GM19240 (cell line): ENCODE data around the gene RIC8A.
"Not testable (repeated sequence)": the region's sequence is repeated elsewhere in the genome, so short reads cannot be mapped to it uniquely, and the experiment has no call there.

Source experiments
- DNase-seq: peaks from one replicate; pipeline ENCODE4 v3.0.0; 2011; ENCODE audit warnings: low spot score; ENCODE audit not compliant: insufficient read length

RIC8A gene

DNA sequence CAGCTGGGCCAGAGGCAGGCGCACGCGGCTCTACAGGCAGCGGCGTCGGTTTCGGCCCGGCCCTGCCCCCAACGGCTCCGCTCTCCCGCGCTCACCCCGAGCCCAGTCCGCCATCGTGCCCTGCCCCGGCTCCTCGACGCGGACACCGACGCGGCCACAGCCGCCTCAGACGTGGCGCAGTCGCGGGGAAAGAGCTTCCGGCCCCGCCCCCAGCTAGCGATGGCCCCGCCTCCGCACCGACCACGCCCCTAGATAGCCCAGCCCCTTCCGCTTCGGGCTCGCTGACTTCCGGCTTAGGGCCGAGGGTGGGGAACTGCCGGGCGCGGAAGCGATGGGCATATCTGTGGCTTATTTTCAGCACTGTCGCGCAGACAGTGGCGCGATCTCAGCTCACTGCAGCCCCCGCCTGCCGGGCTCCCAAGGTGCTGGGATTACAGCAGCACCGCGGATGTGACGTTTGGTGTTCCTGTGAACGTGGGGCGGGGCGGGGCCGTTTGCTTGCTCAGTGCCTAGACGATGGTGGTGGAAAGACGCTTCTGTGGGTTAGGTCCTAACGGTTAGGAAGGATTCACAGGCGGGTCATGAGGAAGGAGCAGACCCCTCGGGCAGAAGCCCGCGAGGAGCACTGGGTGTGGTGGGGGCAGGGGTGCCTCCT is at the start of gene RIC8A, which contains the start of gene BET1L:
RIC8A (plus strand) TSS at position 501 of the 655 bp plus-strand sequence. CDS start 1,147 bp downstream, outside the sequence.
BET1L (minus strand) TSS at position 192 of the 655 bp plus-strand sequence; CDS start at position 114, 78 bp downstream.
- DNase-seq: peak; percentile 96

DNA sequence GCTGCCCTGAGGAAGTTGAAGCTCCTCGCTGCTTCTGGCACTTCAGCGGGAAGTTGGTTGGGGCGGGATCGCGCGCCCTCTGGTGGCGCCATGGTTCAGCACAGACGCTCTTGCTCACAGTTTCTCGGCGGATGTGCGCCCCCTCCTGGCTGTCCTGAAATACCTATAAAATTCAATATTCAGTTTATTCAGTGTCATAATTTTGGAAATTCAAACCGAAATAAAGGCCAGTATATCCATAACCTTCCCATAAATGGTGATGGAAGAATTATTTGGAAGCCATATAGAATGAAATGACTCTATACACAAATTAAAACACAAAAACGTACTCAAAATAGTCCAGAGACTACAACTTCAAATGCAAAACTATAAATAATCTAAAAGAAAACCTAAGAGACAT is 27.3 kb upstream of the RIC8A start:
- DNase-seq: not testable (repeated sequence)

DNA sequence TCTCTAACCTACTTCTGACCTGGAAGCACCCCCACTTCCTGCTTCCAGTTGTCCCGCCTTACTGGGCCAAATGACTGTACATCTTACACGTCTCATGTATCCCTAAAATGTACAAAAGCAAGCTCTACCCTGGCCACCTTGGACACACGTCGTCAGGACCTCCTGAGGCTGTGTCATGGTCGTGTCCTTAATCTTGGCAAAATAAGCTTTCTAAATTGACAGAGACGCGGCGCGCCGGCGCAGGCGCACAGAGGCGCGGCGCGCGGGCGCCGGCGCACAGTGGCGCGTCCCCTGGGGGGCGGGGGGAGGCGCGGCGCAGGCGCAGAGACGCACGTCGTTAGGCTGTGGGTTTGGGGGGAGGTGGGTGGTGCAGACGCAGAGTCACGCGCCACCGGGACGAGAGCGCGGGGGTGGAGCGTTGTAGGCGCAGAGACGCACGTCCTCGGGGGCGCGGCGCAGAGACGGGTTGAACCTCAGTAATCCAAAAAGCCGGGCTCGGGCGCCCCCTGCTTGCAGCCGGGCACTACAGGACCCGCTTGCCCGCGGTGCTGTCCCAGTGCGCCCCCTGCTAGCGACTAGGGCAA is 18.2 kb upstream of the RIC8A start:
- DNase-seq: not testable (repeated sequence)

DNA sequence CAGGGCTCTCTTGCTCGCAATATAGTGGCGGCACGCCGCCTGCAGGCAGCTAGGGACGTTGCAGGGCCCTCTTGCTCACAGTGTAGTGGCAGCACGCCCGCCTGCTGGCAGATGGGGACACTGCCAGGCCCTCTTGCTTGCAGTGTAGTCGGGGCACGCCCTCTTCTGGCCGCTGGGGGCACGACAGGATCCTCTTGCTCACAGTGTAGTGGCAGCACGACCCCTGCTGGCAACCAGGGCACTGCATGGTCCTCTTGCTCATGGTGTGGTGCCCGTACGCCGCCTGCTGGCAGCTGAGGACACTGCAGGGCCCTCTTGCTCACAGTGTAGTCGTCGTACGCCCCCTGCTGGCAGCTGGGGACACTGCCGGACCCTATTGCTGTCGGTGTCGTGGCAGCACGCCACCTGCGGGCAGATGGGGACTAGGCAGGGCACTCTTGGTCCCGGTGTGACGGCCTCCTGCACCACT is 17.6 kb upstream of the RIC8A start:
- not testable (repeated sequence) for DNase-seq

DNA sequence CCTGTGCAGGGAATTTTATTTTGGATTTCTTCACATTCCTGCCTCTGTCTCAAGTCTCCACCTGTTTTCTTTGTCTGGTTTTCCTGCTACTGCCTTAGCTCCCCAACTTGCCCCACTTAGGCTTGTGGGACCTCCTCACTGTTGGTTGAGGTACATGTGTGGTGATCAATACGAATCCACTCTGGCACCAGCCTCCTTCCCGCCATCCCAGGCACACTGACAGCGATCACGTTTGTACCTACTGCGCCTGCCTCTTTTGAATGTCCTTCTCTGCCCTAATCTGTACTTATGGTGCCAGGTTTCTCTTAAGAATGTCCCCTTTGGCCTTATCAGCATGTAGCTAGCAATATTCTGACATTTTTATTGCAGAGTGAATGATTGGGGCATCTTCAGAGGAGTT is 17.0 kb upstream of the RIC8A start:
- not testable (repeated sequence) for DNase-seq

DNA sequence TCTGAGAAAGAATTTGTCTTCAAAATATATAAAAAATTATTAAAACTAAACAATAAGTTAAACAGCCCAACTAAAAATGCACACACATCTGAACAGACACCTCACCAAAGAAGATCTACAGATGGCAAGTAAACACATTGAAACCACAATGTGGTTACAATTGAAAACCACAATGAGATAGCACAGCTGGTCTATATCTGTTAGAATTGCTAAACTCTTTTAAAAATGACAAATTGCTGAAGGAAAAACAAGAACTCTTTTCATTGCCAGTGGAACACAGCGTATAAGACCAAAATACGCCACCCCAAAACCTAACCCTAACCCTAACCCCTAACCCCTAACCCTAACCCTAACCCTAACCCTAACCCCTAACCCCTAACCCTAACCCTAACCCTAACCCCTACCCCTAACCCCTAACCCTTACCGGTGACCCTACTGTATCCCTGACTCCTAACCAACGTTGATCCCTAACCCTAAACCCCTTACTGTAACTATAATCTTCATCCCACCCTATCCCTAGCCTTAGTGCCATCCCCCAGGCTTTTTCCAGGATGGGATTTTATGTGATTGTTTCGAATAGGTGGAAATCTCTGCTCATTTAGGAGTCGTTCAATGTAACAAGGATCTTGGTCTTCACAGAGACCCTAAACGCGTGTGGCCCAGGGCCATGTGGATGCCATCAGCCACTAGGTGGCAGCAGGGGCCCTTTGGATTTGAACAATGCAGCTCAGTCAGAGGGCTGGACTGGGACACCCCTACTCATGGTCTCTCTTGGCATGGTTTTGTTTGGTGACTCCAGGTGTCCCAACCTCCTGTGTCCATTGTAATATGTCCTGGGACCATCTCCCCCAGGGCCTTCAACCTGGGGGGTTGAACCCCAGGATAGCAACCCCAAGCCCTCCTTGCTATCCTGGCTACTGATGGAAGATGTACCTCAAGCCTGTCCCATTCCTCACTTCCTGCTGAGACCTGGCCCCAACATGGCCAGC is 15.7 kb upstream of the RIC8A start:
- not testable (repeated sequence) for DNase-seq

DNA sequence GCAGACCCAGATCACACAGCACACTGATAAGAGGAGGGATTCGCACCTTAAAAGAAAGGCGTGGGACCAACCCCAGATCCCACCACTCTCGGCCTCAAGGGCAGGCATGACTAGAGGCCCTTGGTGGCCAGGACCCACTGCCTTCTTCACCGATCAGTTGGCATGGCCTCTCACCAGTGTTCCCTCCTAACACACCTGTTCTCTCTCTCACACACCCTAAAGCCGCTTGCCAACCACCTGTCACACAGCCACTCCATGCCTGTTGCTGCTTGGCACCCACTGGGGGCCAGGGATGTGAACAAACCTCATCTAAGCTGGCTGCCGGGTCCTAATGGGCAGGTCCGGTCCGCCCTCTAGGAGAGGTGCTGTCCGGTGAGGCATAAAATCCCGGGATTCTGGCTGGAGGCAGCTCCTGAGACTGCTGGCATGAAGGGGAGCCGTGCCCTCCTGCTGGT is 14.8 kb upstream of the RIC8A start, which contains the start of gene SCGB1C1:
SCGB1C1 (plus strand) TSS at position 405 of the 455 bp plus-strand sequence; CDS start at position 427, 22 bp downstream.
- DNase-seq: not testable (repeated sequence)

DNA sequence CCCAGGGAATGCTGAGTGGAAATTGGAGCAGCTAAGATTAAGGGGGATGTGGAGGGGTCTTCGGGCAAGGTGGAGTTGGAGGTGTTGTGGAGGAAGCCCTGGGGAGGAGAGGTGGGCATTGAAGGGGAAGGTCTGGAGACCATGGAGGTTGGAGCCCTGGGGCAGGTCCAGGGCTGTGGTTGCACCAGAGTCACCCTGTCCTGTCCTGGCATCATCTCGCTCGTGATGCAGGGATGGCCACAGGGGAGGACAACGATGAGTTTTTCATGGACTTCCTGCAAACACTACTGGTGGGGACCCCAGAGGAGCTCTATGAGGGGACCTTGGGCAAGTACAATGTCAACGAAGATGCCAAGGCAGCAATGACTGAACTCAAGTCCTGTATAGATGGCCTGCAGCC is 14.0 kb upstream of the RIC8A start:
- not testable (repeated sequence) for DNase-seq

DNA sequence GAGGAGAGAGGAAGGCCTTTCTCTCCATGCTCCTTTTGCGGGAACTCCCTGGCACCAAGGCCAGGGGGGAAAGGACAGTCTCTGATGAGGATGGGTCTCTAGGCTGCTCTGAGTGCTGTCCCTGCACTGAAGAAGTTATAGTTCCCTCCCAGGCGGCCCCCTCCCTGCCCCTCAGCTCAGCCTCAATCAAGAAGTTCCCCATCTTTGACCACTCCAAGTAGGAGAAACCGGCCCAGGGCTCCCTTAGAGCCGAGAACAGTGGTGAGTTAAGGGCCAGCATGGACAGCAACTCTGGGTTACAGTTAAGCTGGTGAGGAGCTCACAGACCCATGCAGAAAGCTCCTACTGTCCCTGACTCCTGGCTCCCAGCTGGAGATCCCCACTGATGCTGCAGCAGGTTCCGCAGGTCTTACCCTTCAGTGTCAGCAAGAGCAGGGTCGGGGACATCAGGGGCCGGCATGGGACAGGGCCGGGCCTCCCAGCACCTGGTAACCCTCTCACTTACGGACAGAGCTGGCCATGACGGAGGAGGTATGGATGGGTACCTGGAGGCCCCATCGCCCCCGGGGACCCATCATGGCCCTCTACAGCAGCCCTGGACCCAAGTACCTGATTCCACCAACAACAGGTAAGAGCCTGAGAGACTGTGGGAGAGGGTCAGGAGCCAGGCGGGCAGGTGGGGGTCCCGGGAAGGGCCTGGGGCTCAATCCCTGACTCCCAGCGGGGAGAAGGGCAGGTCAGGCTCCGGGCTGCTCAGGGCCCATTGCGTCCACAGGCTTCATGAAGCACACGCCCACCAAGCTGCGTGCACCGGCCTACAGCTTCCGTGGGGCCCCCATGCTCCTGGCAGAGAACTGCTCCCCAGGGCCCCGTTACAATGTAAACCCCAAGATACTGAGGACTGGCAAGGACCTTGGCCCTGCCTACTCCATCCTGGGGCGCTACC is 10.4 kb upstream of the RIC8A start:
- no peak for DNase-seq

DNA sequence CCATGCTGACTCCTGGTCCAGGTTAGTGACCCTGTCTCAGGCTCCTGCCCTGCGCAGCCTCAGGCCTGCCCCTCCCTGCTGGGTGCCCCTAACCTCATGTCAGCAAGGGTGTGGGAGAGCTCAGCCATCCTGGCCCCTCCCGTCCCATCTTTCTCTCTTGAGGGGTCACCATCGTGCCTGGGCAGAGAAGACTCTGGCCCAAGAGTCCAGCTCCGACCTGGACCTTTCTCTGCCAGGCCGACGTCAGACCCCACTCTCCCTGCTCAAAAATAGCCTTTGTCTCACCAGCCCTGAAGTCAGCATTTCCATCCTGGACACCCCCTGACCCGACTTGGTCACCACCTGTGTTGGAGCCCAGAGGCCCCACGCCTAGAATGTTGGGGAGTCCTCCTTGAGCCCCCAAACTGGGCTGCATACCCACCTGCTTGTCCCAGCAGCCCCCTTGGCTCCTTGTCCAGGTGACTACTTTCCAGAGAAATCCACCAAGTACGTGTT is 9.7 kb upstream of the RIC8A start:
- DNase-seq: no peak

DNA sequence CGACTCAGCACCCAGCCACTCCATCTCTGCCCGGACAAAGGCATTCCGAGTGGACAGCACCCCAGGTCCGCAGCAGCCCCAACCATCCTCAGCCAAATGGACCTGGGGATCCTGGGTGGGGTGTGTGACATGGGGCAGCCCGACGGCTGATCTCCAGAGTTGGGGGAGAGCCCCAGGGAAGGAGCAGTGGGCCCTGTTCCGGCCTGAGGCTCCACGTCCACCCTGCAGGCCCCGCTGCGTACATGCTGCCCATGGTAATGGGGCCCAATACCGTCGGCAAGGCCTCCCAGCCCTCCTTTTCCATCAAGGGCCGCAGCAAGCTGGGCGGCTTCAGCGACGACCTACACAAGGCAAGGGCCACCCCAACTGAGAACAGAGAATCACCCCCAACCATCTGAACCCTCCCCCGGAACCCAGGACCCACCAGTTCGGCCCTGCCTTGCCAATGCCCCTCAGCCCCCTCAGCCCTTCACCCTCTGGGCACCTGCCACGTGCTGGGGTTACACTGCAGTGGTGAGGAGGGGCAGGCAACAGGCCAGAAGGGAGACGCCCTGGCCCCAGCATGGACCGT is 9.2 kb upstream of the RIC8A start:
- DNase-seq: no peak

DNA sequence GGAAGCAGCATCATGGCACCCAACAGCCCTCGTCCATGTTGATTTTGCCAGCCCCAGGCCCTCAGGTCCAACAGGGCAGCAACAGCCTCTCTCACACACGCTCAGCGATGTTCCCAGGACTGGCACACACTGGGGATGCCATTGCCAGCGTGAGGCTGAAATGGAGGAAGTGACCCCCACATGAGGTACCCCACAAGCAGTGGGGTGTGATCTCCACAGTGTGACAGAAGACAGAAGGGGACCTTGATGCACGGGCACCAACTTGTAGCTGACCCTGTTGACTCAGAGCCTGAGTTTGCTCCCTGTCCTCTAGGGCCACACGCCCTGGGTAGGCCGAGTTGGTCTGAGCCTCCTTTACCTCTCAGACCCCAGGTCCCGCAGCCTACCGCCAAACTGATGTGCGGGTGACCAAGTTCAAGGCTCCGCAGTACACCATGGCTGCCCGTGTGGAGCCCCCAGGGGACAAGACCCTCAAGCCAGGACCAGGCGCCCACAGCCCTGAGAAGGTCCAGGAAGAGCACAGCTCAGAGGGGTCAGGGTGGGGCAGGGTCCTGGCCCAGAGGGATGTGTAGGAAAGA is 8.4 kb upstream of the RIC8A start:
- no peak for DNase-seq

DNA sequence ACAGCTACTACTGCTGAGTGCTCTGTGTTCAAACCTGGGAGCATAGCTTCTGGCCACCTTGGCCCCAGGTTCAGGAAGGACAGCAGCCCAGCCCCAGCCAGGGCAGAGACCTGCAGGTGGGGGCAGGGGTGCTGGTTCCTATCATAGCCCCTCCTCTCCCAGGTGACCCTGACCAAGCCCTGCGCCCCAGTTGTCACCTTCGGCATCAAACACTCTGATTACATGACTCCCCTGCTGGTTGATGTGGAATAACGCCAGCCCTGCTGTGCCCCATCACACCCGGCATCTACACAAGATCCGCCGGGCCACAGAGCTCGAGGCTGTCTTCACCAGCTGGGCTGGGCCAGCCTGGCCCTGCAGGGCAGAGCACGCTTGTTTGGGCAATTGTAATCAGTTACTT is 7.7 kb upstream of the RIC8A start:
- no peak for DNase-seq

DNA sequence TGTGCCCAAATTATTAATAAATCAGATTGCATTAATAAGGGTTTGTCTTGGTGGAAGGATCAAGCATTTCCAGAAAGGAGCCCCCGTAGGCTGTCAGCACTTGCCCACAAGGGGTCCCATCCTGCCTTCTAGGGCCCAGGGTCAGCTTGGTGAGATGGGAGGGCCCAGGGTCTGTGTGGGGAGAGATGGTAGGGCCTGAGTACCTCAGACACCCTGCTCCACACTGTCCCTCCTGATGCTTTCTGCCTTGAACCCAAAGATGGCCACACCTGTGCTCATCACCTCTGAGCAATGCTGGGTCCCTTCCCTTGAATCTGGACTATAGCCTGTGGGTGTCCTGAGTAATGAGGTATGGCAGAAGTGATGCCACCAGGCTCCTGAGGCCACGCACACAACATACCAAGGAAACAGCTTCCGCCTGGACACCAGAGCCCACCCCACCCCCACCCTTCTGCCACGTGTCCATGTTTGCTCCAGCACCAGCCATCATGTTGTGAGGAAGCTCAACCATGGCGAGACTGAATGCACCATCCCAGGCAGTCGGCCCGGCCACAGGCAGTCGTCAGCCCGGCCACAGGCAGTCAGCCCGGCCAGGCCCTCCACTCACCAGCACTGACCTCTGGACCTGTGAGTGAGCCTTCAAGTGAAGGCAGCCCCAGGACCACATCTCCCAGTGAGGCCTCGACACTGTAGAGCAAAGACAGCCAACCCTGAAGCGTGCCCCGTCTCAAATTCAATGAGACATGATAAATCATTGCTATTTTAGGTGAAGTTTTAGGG is 7.1 kb upstream of the RIC8A start:
- DNase-seq: no peak

DNA sequence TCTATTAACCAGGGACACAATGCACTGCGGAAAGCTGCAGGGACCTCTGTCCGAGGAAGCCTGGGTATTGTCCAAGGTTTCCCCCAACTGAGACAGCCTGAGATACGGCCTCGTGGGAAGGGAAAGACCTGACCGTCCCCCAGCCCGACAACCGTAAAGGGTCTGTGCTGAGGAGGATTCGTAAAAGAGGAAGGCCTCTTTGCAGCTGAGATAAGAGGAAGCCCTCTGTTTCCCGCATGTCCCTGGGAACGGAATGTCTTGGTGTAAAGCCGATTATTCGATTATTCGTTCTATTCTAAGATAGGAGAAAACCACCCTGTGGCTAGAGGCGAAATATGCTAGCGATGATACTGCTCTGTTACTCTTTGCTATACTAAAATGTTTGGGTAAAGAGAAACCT is 5.5 kb upstream of the RIC8A start:
- no peak for DNase-seq

DNA sequence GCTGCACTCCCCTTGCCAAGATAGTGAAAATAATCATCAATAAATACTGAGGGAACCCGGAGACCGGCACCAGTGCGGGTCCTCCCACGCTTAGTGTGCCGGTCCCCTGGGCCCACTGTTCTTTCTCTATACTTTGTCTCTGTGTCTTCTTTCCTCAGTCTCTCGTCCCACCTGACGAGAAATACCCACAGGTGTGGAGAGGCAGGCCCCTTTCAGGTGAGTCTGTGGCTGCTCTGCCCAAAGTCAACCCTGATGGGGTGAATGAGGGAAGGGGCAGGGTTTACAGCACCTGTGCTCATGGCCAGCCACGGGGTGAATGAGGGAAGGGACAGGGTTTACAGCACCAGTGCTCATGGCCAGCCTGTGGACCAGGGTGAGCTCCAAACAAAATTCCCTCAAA is 5.0 kb upstream of the RIC8A start:
- DNase-seq: no peak

DNA sequence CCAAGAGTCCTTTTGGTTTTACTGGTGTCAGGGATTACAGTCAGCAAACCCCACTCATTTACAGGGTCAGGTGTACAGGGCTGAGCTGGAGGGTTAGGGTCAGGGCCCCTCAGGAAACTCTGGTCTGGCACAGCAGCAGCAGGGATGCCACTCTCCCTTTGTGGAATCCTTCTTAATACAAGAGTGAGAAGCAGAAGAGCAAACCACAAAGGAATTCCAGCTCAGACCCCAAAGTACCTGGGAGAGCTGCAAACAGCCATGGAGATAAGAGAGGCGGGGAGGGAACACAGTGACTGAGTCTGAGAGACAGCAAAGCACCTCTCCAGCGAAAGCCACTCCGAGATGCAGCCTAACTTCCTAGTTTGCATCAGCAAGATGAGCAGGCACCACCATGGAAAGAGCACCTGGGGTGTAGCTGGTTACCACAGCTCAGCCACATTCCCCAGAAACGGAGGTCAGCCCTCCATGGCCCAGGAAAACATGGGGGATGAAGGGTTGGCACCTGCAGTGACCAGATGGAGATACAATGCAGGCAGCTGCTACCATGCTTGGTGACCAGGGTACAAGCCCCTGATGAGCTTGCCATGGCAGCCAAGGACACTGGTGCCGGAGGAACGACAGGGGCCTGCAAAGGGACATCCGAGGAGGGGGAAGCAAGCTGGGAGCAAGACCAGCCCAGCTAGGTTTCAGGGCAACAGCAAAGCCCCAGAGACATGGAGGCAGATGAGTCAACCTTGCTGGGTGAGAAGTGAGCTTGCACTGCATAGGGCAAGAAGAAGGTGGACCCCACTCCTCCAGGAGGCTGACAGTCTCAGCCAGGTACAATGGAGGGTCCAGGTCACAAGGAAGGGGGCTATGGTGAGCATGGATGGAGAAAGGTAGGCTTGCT is 4.2 kb upstream of the RIC8A start:
- DNase-seq: no peak
